ENCODE results near the gene ARHGDIG.
"Not testable (repeated sequence)": the region's sequence is repeated elsewhere in the genome, so short reads cannot be mapped to it uniquely, and the experiment has no call there.

The ARHGDIG gene

DNA sequence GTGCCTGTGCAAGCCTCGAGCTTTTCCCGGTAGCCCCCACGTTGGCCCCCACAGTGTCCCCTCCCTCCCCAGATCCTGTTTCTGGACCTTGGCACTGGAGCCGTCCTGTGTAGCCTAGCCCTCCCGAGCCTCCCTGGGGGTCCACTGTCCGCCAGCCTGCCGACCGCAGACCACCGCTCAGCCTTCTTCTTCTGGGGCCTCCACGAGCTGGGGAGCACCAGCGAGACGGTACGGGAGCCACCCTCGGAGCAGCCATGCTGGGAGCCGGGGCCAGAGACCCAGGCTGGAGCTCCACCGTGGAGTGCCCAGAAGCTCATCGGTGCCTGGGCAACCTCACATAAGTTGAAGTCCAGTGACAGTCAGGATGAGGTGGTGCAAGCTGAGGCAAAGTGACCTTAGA, 16.4 kb upstream of the ARHGDIG start:
- no peak for DNase-seq (ENCODE audit: low read depth)

DNA sequence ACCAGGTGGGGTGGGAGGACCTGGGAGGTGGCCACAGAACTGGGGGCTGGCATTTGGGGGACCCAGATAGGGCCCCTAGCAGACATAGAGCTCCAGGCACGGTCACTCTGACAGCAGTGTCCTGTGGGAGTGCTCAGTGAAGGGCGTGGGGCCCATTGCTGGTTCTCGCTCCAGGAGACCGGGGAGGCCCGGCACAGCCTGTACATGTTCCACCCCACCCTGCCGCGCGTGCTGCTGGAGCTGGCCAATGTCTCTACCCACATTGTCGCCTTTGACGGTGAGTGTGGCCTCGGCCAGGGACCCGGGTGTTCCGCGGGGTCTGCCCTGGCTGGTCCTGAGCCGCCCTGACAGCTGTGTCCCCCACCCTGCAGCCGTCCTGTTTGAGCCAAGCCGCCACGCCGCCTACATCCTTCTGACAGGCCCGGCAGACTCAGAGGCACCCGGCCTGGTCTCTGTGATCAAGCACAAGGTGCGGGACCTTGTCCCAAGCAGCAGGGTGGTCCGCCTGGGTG, 15.9 kb upstream of the ARHGDIG start:
- DNase-seq (ENCODE audit: low read depth): no peak

DNA sequence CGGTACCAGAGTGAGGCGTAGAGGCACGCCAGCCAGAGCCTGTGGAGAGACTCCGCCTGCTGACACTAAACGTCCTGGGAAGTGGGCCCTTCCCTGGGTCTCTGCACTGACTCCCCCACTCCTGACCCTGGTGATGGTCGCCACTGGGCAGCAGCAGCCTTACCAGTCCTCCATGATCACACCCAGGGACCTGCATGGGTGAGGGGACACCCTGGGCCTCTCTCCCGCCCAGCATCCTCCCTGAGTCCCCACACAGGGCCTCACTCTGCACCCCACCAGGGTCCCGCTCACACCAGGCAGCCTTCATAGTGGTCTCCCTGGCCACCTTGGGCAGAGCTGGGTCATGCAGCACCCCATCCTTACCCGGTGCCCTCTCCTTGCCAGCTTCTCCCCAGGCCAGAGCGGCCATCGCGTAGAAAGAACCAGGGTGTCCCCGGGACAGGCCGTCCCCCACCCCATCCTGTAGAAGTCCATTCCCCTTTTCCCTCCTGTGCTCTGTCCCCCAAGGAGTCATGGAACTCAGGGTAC, 15.3 kb upstream of the ARHGDIG start:
- DNase-seq (ENCODE audit: low read depth): no peak

DNA sequence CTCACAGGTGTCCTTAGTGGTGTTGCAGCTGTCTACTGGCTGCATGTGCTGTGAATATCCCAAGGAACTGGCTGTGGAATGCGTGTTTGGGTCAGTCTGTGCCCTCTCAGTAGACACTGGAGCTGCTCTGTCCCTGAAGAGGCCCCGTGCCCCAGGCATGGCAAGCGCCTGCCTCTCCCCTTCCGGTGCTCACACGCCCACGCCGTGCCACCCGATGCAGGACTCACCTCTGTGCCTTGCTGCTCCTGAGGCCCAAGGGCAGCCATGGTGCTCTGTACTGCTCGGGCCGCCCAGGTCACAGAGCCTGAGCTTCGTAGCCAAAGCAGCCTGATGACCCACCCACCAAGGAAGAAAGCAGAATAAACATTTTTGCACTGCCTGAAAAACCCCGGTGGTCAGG, 14.7 kb upstream of the ARHGDIG start:
- no peak for DNase-seq (ENCODE audit: low read depth)

DNA sequence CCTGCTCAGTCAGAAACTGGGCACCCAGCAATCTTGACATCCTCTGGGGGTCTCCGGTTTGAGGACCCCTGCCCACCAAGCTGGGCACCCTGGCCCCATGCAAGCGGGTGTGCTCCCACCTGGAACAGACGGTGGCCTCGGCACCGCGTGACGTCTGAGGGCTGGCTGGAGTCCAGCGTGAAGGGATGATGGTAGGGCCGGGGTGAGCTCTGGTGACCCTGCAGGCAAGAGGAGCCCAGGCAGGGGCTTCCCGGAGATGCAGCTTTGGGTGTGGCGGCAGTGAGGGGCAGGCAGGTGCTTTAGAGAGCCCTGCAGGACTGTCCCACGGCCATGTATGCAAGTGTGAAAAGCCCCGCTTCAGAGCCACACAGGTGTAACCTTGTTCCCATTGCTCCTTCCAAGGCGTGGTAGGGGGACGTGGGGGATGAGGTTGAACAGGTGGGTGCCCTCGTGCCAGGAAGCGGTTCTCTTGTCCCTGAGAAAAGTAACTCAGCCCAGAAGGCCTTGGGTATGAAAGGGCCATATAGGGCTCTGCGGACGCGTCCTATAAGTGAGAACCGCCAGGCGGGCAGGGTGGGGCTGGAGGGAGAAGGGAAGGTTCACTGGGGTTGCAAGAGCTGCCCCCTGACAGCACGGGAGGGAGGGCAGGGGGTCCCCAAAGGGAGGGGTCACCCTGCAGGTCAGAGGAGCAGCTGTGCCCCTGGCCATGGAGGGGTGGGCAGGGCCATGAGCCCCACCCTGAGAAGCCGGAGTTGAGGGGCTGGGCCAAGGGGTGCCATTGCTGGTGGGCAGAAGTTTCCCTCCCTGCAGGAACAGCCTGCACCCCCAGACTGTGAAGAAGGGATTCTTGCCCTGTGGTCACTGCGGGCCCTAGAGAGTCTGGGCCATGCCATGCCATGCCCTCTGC, 13.9 kb upstream of the ARHGDIG start:
- DNase-seq (ENCODE audit: low read depth): no peak

DNA sequence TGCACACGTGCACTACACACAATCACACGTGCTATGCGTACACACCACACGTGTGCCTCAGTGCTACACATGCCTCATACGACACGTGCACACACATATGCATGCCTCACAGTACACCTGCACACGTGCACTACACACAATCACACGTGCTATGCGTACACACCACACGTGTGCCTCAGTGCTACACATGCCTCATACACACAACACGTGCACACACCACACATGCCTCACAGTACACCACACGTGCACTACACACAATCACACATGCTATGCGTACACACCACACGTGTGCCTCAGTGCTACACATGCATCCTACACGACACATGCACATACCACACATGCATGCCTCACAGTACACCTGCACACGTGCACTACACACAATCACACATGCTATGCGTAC, 12.8 kb upstream of the ARHGDIG start:
- DNase-seq (ENCODE audit: low read depth): not testable (repeated sequence)

DNA sequence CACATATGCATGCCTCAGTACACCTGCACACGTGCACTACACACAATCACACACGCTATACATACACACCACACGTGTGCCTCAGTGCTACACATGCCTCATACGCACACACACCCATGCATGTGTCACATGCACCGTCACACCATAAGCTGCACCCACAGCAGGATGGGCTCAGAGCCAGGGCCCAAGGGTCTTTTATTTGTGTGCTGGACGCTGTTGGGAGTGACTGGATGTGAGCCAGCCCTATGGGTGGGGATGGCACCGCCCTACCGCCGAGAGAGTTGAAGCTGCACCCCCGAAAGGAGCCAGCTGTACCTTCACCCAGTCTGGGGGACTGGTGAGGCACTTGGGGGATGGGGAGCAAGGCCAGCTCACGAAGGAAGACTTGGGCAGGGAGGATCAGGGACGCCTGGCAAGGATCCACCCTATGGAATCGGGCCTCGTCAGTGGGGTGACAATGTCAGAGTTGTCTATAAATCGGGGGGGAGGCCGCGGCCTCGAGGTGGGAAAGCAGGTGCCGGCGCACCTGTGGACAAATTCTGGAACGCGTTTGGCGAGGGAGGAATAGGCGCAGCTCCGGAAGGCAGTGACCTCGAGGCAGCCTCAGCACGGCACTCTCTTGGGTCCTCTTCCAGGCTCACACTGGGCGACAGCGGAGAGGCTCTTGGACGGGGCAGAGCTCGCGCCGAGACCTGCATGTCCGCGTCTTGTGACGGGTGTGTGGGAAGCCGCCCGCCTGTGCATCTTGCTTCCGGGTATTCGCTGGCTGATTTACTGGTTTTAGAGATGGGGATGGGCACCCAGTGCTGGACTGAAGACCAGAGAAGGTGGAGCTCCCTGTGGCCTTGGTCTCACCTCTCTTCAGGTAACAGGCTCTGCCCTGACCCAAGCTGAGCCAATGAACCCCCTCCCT, 12.0 kb upstream of the ARHGDIG start:
- no peak for DNase-seq (ENCODE audit: low read depth)

DNA sequence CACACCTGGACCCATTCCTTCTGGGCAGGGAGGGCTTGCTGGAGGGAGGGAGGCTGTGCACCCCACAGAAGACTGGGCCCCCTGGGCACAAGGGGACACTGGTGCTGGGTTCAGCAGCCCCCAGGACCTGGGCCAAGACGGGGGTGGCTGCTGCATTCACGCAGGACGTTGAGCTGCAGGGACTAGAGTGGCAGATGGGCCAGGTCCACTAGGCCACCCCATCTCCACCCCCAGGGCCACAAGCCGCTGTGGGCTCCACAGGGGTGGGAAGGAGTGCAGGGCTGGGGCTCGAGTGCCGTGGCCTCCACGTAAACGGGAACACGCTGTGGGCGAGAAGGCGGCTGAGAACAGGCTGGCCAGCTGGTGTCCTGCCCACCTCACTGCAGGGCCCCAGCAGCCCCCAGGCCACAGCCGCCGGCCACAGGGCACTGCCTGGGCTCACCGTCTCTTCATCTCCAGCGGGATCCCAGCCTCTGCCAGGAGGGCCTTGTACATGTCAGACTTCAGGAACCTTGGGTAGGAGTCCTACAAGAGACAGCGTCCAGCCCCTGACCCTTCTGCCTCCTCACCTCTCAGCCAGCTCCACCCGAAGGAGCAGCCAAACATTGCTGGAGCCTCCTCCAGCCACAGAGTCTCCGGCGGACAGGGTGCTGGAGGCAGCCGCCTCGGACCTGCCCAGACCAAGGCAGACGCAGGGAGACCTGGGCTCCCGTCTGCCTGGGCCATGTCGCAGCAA, 11.2 kb upstream of the ARHGDIG start:
- no peak for DNase-seq (ENCODE audit: low read depth)

DNA sequence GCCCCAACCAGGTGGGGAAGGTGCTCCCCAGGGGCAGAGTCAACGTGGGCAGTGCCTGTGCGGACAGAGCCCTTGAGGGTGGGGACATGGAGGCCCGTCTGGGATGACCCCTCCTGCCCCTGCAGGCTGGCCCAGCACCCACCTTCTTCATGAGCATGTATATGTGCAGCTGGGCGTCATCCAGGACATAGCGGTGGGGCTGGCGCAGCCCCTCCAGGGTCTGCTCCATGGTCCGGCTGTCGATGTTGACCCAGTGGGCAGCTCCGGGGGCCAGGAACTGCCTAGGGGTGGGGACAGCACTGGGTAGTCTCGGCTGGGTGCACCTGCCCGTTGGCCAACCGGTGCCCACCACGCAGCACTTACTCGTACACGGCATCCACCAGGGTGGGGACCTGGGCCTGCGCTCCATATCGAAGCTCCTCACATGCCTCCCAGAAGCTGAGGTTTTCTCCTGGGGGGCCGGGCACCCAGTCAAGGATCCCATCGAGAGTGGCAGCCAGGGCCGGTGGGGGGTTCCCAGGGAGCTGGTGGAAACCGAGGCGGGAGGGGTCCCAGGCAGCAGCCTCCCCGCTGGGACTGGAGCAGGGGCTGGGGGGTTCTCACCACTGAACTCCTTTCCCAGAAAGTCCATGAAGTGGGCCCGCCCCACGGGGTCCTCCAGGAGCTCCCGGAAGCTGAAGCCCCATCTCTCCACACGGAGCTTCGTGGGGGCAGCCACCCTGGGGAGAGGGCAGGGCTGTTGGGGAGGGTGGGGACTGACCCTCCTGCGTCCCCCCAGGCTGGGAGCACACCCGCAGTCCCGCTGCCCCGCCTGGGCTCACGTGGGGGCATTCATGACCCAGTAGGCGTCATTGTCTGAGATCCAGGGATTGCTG, 9.8 kb upstream of the ARHGDIG start:
- DNase-seq (ENCODE audit: low read depth): no peak

DNA sequence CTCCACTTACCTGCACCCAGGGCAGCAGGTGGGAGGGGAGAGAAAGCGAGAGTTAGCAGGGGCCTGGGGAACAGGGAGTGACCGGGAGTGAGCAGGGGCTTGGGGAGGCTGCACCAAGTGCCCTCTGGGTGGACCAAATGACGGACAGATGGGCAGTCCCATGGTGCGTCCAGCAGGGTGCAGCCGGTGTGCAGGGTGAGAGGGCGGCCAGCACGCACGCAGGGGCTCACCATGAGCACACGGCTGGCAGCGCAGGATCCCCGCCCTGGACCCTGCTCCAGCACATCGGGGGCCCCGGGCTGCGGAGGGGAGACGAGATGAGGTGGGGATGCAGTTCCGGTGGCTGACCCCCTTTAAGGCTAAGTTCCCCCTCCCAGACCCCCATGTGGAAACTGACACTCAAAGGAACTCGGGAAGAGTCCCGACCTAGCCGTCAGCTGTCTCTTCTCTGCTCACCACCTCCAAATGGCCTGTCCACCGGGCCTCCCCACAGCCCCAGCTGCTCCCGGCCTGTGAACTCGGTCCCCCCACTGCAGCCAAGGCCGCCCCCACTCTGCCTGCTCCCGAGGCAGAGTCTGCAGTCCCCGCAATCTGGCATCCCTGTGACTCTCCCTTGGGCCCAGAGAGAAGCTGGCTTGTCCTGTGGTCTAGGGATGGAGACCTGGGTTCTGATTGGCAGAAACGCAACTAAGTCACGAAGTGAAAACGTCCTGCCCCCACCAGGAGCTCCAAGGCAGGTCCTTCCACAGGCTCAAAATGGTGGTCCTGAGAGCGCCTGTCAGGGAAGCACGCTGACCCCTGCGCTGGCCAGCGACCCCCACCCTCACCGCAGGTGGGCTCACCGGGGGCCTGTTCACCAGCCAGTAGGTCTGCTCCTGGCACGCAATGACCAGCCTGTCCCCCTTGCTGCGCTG, 7.5 kb upstream of the ARHGDIG start:
- no peak for DNase-seq (ENCODE audit: low read depth)

DNA sequence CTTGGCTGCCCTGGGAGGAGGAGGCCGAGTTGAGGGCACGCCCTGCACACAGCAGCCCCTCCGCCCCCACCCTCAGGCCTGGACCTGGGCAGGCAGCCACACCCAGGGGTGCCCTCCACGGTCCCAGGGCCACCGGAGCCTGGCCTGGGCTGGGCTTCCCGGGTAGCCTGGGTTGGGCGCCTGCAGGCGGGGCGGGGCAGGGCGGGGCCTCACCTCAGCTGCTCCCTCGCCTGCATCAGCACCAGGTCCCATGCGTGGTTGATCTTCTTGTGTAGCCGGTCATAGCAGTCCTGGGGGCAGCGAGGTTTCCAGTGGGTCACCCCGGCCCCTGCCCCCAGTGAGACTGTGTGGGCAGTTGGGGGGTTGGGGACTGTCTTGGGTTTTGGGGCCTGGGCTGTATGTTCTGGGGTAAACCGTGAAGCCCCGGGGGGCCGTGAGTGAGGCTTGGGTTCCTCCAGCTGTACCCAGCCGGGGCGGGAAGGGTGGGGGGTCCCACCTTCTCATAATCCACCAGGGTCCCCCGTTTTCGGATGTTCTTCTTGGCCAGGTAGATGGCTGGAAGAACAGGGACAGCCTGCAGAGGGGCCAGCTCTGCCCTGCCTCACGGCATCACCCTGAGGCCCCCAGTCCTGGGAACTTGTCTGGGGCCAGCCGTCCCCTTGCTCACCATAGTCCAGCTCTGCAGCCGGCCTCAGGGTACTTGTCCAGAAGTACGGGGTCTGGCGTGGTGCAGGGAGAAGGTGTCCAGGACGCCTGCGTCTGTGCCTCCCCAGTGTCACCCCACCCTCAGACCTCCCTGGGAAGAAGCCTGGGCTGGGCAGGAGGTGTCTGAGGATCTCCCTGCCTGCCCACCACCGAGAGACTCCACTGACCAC, 6.6 kb upstream of the ARHGDIG start:
- no peak for DNase-seq (ENCODE audit: low read depth)

DNA sequence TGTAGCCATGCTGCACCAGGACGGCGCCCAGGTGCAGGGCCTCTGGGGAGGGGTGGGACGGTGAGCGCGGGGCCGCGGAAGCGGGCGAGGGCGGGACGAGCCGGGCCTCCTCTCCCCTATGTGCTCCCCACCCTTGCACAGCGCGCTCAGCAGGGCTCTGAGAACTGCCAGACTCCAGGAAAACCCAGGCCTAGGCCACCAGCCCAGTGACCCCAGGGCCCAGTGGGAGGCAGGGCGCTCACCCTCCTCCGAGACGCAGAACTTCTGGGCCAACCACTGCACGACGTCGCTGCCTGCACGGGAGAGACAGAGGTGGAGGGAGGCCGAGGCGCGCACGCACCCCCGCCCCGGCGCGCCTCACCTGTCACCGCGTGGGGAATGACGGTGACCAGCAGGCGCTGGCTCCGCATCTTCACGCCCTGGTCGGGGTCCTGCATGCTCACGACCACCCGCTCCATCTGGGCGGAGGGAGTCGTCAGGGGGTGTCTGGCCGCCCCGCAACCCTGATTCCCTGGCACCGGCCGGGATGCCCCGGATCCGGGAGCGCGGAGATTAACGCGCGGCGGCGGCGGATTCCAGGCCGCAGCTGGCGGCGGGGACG, 5.2 kb upstream of the ARHGDIG start:
- no peak for DNase-seq (ENCODE audit: low read depth)

DNA sequence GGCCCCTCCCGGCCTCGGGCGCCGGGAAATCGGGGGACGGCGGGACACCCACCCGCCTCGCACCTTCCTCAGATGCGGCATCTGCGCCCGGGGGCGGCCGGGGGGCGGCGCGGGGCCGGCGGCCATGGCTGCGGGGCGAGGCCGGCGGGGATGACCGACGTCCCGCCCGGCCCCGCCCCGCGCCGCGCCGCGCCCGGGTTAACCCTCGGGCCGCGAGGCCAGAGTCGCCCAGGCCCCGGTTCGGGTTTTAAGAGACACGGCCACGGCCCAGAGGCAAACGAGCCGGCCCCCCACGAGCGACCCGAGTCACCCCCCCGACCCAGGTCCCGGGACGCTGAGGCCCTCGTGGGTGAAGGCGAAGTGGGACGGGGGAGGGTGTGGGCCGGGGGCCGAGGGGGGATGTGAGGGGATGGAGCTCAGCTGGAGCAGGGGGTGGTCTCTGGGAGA, 4.6 kb upstream of the ARHGDIG start, which contains the start of gene RGS11:
RGS11 (minus strand) TSS at position 159 of the 447 bp plus-strand sequence; CDS start at position 126, 33 bp downstream.
- DNase-seq (ENCODE audit: low read depth): no peak

DNA sequence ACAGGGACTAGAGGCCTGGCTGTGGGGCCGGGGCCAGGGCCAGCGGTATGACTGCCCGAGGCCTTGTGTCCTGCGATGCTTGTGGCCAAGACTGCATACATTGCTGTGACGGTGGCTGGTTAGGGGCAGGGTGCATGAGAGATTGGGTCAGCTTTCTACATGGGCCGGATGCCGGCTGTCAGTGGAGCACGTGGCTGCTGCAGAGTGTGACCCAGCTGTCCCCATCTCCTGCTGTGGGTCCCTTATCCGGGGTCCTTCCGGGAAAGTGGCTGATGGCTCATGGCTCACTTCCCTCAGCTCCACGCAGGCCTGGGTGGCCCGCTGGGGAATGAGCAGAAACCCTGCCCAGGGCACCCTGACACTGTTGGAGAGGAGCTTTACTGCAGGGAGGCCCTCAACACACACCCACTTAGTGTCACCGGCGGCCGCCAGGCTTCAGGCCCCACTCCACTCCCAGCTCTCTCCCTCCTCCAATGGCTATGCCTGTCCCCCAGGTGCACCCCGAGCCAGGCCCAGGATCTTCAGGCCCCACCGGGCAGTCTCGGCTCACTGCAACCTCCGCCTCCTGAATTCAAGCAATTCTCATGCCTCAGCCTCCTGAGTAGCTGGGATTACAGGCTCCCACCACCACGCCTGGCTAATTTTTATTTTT, 3.8 kb upstream of the ARHGDIG start:
- no peak for DNase-seq (ENCODE audit: low read depth)

DNA sequence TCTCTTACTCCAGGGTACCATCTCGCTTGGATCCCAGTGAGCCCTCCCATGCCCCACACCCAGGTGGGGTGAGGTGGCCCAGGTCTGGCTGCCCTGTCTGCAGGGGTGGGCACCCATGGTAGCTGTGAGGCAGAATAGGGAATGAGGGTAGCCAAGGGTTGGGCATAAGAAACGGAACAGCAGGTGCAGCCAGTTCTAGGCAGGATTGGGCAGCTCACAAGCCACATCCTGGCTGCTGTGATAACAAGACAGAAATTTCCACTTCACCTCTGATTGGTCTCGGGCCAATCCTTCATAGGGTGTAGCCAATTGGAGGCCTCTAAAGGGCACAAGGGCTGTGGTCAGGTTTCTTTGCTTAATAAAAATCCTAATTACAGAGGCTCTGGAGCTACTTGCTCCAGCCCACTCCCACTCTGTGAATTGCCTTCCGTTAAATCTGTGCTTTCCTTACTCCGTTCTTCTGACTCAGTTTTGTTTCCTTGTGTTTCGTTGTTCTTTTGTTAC, 1.5 kb upstream of the ARHGDIG start:
- no peak for DNase-seq (ENCODE audit: low read depth)

DNA sequence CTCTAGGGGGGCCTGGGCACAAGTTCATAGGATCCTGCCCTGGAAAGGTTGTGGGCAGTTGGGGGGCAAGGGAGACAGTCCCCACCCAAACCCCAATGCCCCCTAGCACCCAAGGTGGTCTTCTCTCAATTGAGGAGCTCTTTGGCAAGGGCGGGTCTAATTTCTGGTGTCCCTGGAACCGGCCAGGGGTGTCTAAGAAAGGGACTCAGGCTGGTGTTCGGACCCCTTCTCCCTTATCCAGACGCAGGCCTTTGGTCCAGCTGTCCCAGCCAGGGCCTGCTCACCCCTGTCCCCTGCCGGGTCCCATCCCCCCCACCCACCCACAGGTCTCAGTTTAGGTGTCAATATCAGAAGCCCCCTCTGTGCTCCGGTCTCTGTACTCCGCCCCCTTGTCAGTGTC, 860 bp upstream of the ARHGDIG start:
- DNase-seq (ENCODE audit: low read depth): no peak

DNA sequence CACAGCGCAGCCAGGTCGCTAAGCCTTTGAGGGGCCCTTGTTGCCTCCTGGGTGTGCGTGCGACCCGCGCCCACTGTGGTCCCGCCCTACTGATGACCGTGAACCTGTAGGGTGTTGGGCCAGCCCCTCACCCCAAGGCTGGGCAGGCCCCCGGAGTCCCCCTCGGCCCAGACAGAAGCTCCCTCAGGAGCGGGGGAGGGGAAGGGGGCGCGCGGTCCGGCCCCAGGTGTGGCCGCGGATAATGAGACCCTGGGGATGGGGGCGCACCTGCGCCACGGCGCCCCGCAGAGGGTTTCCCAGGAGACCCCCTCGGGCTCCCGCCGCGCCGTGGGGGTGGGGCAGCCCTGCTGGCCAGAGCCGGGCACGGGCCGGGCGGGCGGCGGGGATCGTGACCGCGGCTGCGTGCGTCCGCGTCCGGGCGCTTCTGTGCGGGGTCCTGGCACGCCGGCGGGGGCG, 358 bp upstream of the ARHGDIG start:
- no peak for DNase-seq (ENCODE audit: low read depth)
